CD4-positive, alpha-beta T cell treated with Interleukin-4 for 4 hours (primary cell): ENCODE results near the gene RPL9.
"Not testable (repeated sequence)": the region's sequence is repeated elsewhere in the genome, so short reads cannot be mapped to it uniquely, and the experiment has no call there.

ENCODE experiments used
- DNase-seq: peaks from one replicate; pipeline ENCODE4 v3.0.0-alpha.2; 2020

RPL9 gene

DNA sequence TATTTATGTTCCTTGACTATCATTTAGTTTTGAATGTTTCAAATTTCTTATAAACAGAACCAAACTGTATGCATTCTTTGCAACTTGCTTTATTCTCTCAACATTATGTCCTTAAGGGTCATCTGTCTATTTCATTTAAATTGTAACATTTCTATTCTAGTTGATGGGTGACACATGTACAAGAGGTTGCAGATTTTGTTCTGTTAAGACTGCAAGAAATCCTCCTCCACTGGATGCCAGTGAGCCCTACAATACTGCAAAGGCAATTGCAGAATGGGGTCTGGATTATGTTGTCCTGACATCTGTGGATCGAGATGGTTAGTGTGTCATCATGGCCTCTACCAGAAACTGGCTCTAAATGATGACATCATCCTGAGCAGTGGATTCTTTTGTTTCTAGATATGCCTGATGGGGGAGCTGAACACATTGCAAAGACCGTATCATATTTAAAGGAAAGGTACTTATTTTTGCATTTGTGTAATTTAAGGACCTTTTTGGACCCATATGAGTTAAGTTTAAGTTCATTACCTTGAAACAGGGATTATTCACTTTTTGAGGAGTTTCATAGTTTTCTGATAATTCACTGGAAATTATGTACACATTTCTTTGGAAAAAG lies 6.3 kb upstream of the RPL9 start:
- DNase-seq, result no peak

DNA sequence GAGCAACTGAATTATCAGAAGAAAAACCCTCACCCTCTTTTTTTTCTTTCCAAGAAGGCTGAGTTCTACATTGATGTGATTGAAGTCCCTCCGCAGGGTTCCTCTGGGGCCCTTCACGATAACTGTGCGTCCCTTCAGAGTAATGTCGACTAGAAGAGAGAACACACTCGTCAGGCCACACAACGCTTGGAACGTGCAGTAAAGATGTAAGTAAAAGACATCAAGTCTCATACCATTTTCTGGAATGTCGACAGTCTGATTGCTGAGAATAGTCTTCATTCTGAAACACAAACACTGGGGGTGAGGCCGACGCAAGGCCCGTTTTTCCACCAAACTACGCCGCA lies 589 bp downstream of the RPL9 start:
- DNase-seq, result not testable (repeated sequence)

DNA sequence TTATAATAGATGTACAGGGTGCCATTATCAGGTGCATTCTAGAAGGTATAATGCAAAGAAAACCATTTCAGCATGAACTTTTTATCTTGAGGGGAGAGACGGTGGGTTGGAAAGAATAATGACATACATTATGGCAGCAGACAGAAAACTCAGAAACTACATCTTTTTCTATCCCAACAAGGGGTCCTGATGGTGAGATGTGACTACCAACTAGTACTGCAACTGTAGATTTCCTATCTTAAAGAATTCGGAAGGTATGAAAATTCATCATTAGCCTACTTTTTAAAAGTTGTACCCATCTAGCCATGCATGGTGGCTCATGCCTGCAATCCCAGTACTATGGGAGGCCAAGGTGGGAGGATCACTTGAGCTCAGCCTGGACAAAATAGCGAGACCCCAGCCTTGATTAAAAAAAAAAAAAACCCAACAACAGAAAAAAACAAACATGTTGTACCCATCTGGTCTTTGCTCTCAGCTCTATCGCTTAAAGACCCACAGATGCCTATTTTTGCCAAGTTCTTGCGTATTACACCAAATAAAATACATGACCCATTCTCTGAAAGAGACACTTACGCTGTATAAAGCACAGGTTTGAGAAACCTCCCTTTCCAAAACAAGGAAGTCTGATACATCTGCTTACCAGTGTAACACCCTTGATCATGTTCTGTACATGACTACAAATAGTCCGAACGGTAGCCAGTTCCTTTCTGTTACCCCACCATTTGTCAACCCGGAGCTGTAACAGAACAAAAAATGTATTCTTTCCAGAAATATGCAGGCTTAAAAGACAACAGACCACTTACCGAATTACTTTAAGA lies 1.6 kb downstream of the RPL9 start:
- no peak for DNase-seq

DNA sequence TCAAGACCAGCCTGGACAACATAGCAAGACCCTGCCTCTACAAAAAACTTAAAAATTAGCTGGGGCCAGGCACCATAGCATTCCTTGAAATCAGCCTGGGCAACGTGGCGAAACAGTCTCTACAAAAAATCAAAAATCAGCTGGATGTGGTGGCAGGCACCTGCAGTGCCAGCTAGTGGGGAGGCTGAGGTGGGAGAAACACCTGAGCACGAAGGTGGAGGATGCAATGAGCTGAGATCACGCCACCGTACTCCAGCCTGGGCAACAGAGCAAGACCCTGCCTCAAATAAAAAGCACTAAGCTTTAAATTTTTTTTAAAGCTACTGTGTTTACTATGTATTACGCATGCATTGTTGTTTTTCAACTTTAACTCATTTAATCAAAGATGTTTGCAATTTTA lies 3.2 kb downstream of the RPL9 start:
- DNase-seq, result no peak

GRCh38 chr4:39453738-39454137 lies 5.0 kb downstream of the RPL9 start:
- no peak for DNase-seq

- DNase-seq, result no peak
These were observed 5.7 kb downstream of the RPL9 start for GRCh38 chr4:39452860-39453587.

DNA sequence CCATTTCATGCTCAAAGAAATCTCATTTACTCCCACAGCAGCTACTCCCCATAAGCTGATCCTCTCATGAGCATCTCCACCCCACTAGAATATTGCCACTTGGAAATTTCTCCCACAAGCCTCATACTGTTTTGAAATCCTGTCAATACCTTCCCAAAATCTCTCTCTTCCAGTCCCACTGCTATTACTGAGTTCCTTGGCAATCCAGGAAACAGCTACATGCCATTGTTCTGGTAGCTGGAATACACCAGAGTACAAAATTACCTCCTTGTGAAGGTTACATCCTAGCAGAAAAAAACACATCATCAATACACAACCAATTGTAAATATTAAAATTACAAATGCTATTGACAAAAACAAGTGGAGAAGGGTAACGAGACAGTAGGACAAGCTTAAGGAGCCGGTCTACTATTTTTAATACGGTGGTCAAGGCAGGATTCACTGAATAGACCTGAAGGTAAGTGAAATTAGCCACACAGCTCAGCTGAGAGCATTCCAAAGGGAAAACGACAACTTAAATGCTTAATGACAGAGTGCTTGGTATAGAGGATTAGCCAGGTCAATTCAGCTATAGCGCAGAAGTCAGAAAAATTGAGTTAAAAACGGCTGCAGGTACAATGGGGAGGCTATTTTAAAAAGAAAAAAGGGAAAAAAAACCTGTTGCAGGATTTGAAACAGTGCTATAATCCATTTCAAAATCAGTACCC lies 6.4 kb downstream of the RPL9 start:
- DNase-seq, result no peak

- DNase-seq, result no peak
These were observed 7.2 kb downstream of the RPL9 start for GRCh38 chr4:39451423-39452023.

- no peak for DNase-seq
These were observed 8.1 kb downstream of the RPL9 start for GRCh38 chr4:39450618-39451017.

- DNase-seq, result peak; percentile 36
These were observed 11.7 kb downstream of the RPL9 start for GRCh38 chr4:39446842-39447573.

DNA sequence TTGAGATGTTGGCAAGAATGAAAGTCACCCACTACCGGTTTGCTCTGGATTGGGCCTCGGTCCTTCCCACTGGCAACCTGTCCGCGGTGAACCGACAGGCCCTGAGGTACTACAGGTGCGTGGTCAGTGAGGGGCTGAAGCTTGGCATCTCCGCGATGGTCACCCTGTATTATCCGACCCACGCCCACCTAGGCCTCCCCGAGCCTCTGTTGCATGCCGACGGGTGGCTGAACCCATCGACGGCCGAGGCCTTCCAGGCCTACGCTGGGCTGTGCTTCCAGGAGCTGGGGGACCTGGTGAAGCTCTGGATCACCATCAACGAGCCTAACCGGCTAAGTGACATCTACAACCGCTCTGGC lies 12.3 kb downstream of the RPL9 start:
- DNase-seq, result no peak

DNA sequence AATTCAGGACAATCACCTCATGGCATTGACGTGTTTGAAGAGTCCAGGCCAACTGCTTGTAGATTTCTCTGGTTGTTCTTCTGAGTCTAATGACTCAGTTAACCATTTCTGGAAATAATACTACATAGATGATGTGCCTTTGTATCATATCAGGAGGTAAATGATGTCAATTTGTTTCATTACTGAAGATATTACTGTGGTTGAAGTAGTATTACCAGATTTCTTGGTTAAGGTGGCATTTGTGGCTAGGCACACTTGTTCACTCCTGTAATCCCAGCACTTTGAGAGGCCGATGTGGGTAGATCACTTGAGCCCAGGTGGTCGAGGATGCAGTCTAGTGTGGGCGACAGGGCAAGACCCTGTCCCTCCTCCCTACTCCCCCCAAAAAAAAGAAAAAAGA lies 15.7 kb downstream of the RPL9 start:
- no peak for DNase-seq

GRCh38 chr4:39441593-39441992 lies 17.1 kb downstream of the RPL9 start:
- no peak for DNase-seq

- no peak for DNase-seq
These were observed 22.8 kb downstream of the RPL9 start for GRCh38 chr4:39435659-39436563.

- no peak for DNase-seq
These were observed 24.7 kb downstream of the RPL9 start for GRCh38 chr4:39433878-39434492.

GRCh38 chr4:39429476-39430334 lies 29.0 kb downstream of the RPL9 start:
- no peak for DNase-seq

DNA sequence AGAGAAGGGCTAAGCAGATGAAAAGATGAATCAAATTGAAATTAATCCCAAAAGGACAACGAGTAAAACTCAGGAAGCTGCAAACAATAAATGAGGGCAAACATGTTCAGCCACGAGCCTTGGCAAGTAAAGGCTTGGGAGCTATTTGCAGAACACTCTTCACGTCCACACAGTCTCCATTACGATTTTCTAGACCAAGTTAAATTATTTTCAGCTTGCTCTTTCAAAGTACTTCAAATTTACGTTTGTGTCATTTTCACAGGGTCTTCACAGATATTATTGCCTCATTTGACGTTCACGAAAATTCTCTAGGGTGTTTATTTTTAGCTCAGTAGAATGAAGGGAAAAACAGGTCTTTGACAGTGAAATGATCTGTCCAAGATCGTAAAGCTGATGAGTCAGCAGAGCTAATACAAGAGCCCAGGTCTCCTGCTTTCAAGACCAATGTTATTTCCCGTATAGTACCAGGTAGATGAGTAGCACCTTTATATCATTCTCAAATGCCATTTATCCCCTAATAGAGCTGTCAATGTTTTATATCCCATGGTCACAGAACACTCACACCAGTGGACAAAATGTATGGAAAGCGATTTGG lies 31.1 kb downstream of the RPL9 start:
- DNase-seq, result no peak

- no peak for DNase-seq
These were observed 32.0 kb downstream of the RPL9 start for GRCh38 chr4:39426728-39427127.

- DNase-seq, result not testable (repeated sequence)
These were observed 33.4 kb downstream of the RPL9 start for GRCh38 chr4:39425297-39425696.
